ENCODE results near the gene FES. TPM values are rescaled to one million over a fixed set of nuclear protein-coding genes. Genes with fewer than 3 reads are reported as not detected.

FES gene
- total and polyA plus RNA-seq, 10 of the 15 experiments (the other 5 are each of a cell fraction or from before 2014, with no cell fraction given) = 0.07 to 23.9 (median 9.9) TPM

- intact Hi-C loops (cut with micrococcal nuclease; ENCODE audit: unreplicated experiment) (loop anchor here (10.0 kb wide), 1 partner anchor 388 kb away; no protein-coding TSS in a partner anchor), in situ Hi-C loops (cut with MboI) (no loop called here)
- ChIA-PET POLR2A (no interaction called here), CTCF (interaction anchor here (4.2 to 4.7 kb wide), 2 partner anchors 49 to 234 kb away, joined by 69 to 104 read pairs; partner anchors contain the start of genes HDDC3 and UNC45A), RAD21 (ENCODE audit: unreplicated experiment) (interaction anchor here (0.6 to 1.4 kb wide), 2 partner anchors 235 to 530 kb away, joined by 3 to 4 read pairs; no protein-coding TSS in a partner anchor), SMC1A (ENCODE audit: uncharacterized antibody, unreplicated experiment) (interaction anchor here (4.6 kb wide), 1 partner anchor 234 kb away, joined by 49 read pairs; no protein-coding TSS in a partner anchor)
- Histone ChIP-seq H3K79me2 (ENCODE audit: control insufficient read depth, insufficient read depth, low read length) (no peaks in the 10 kb centered on the region; the same call in 1 of the 2 replicates), H3K27ac (ENCODE audit: control insufficient read depth, insufficient read depth) (no peak overlapping the region), H3K4me2 (ENCODE audit: control insufficient read depth, insufficient read depth) (no peak overlapping the region), H4K20me1 (ENCODE audit: control insufficient read depth, insufficient read depth) (no peaks in the 10 kb centered on the region), H3K9ac (ENCODE audit: control insufficient read depth, insufficient read depth, low read length) (no peak overlapping the region), H3K9me3 (replicated peaks; ENCODE audit: control insufficient read depth, insufficient read depth, low read length) (no peaks in the 10 kb centered on the region), H2AFZ (ENCODE audit: control insufficient read depth, low read depth, low read length) (no peak overlapping the region), H3K27me3 (replicated peaks in 1 of 2; ENCODE audit: control insufficient read depth in 2 of 2, insufficient read depth in 2 of 2, low read length in 1 of 2) (no peaks in the 10 kb centered on the region), H3K4me3 (no peak overlapping the region), H3K36me3 (ENCODE audit: control insufficient read depth in 2 of 2, insufficient read depth in 2 of 2, low read length in 1 of 2) (peaks cover 7 to 23% of the 10 kb centered on the region in 2 experiments; a peak in 3 of 4 replicates), H3K4me1 (ENCODE audit: control insufficient read depth, insufficient read depth, low read length) (peaks cover 19% of the 10 kb centered on the region)
- whole genome bisulfite sequencing (ENCODE audit: insufficient coverage, insufficient replicate concordance, low lambda C conversion rate, missing lambda C conversion rate) = 78% methylated on average over 13 of the region's 13 CpGs
- no TSS peak for BruUV-seq (replicated peaks)
- no peak for DNase-seq (ENCODE audit: low read depth, low spot score)
- ATAC-seq = no peak
- TF ChIP-seq ESRRA (IDR thresholded peaks at IDR 0.05; ENCODE audit: low read length) (no peak), MTA3 (IDR thresholded peaks at IDR 0.05; ENCODE audit: borderline replicate concordance, low read length) (peak; percentile 23; the same call in 1 of the 2 replicates)
- FAIRE-seq = no peak
Observed at GRCh38 chr15:90882781-90883525, 1.4 kb upstream of the FES start.

GRCh38 chr15:90883526-90883975 is 753 bp upstream of the FES start:
- ChIA-PET CTCF (interaction anchor here (4.2 to 4.7 kb wide), 2 partner anchors 49 to 234 kb away, joined by 69 to 104 read pairs; partner anchors contain the start of genes HDDC3 and UNC45A), SMC1A (ENCODE audit: uncharacterized antibody, unreplicated experiment) (interaction anchor here (4.6 kb wide), 1 partner anchor 234 kb away, joined by 49 read pairs; no protein-coding TSS in a partner anchor), RAD21 (ENCODE audit: unreplicated experiment) (interaction anchor here (0.6 to 4.0 kb wide), 3 partner anchors 49 to 531 kb away, joined by 3 to 54 read pairs (median 4); partner anchors contain the start of genes HDDC3 and UNC45A), POLR2A (interaction anchor here (0.6 kb wide), 1 partner anchor 16 kb away, joined by 5 read pairs; no protein-coding TSS in a partner anchor)
- Histone ChIP-seq H2AFZ (ENCODE audit: control insufficient read depth, low read depth, low read length) (no peak overlapping the region), H3K4me2 (ENCODE audit: control insufficient read depth, insufficient read depth) (no peak overlapping the region; the same call in 1 of the 2 replicates), H3K27ac (ENCODE audit: control insufficient read depth, insufficient read depth) (peak overlapping the region; percentile 57), H3K27me3 (replicated peaks in 1 of 2; ENCODE audit: control insufficient read depth in 2 of 2, insufficient read depth in 2 of 2, low read length in 1 of 2) (no peaks in the 10 kb centered on the region), H3K79me2 (ENCODE audit: control insufficient read depth, insufficient read depth, low read length) (no peaks in the 10 kb centered on the region; the same call in 1 of the 2 replicates), H3K9ac (ENCODE audit: control insufficient read depth, insufficient read depth, low read length) (peak overlapping the region; percentile 73), H3K4me1 (ENCODE audit: control insufficient read depth, insufficient read depth, low read length) (peaks cover 19% of the 10 kb centered on the region), H3K4me3 (no peak overlapping the region), H3K36me3 (ENCODE audit: control insufficient read depth in 2 of 2, insufficient read depth in 2 of 2, low read length in 1 of 2) (peaks cover under 1 to 20% of the 10 kb centered on the region in 2 experiments; a peak in 3 of 4 replicates), H3K9me3 (replicated peaks; ENCODE audit: control insufficient read depth, insufficient read depth, low read length) (no peaks in the 10 kb centered on the region), H4K20me1 (ENCODE audit: control insufficient read depth, insufficient read depth) (no peaks in the 10 kb centered on the region)
- in situ Hi-C loops (cut with MboI) (no loop called here), intact Hi-C loops (cut with micrococcal nuclease; ENCODE audit: unreplicated experiment) (loop anchor here (10.0 kb wide), 1 partner anchor 389 kb away; no protein-coding TSS in a partner anchor)
- TF ChIP-seq FOS (IDR thresholded peaks at IDR 0.05; ENCODE audit: borderline replicate concordance, extremely low read depth, insufficient read length) (no peak), SMAD5 (IDR thresholded peaks at IDR 0.05; ENCODE audit: low read depth) (0 out of 2 replicates have a peak, but pooled peaks have one; percentile 37)
- no peak for FAIRE-seq
- ATAC-seq = no peak
- no peak for DNase-seq (ENCODE audit: low read depth, low spot score)
- 78% methylated on average over 7 of the region's 7 CpGs for WGBS (ENCODE audit: insufficient coverage, insufficient replicate concordance, low lambda C conversion rate, missing lambda C conversion rate)
- no TSS peak for BruUV-seq (replicated peaks)

All from GM12878 (cell line).